HG03469 (cell line): Measurements from ENCODE around the gene ACP3.
"Not testable (repeated sequence)": the region's sequence is repeated elsewhere in the genome, so short reads cannot be mapped to it uniquely, and the experiment has no call there.

ENCODE experiments used
- ATAC-seq: cut with Tn5 transposase; IDR thresholded peaks from one replicate; pipeline ENCODE4 v1.9.1; 2021; ENCODE audit warnings: mild to moderate bottlenecking, moderate library complexity, moderate number of reproducible peaks; ENCODE audit not compliant: unreplicated experiment

The ACP3 gene, protein sequence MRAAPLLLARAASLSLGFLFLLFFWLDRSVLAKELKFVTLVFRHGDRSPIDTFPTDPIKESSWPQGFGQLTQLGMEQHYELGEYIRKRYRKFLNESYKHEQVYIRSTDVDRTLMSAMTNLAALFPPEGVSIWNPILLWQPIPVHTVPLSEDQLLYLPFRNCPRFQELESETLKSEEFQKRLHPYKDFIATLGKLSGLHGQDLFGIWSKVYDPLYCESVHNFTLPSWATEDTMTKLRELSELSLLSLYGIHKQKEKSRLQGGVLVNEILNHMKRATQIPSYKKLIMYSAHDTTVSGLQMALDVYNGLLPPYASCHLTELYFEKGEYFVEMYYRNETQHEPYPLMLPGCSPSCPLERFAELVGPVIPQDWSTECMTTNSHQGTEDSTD

DNA sequence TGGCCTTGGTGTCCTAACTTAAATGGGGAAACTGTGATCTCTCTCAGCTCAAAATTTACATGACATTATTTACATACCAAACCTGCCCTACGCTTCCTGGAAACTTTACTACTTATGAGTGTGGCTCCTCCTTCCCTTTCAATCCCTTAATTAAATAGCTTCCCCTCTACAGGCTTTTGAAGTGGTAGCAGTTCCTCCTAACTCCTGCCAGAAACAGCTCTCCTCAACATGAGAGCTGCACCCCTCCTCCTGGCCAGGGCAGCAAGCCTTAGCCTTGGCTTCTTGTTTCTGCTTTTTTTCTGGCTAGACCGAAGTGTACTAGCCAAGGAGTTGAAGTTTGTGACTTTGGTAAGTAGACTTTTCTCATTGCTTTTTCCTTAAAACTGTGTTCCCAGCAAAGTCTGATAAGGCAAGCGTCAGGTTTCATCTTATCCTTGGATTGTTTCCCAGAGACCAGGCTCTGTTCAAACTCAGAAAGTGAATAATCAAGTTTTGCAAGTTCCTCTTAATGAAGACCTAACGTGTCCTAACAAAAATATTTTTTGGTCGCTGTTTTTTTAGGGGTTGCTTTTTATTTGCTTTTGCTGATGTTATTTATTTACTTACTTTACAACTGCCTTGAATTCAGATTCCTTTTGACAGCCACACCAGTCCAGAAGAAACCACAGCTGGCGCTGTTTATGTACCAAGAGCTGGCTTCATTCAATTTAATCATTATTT is at the start of gene ACP3:
Gene ACP3, plus strand, starts transcription at position 179 of the 720 bp plus-strand sequence. Its CDS starts 50 bp downstream, at position 229.
- no peak for ATAC-seq

DNA sequence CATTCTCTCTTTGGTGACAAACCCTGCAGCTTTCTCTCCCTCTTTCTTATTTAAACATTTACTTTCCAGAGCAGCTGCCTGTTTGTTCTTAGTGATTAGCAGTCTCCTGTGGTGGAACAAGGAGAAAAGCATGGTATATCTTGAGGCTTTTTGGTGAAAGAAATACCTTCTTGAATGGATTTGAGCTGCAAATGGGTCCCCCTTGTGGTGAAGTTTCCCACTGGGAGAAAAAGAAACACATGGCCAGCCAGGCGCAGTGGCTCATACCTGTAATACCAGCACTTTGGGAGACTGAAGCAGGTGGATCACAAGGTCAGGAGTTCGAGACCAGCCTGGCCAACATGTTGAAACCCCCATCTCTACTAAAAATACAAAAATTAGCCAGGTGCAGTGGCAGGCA is 48.3 kb upstream of the ACP3 start:
- no peak for ATAC-seq

DNA sequence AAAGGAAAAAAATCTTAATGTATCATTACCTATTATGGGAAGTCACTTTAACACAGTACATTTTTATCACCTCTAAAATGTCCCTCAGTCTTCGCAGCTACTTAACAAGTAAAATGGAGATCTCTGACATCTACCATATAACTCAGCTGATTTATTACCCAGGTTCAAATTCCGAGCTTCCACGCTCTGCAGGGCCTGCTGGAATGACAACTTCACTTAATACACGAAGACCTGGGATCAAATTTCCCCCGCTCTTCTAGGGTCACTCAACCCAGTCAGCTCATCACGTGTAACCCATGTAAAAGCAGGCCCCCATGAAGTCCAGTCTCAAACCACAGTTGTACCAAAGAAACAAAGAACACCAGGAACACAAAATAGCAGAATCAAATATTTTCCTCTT is 44.2 kb upstream of the ACP3 start:
- ATAC-seq = no peak

DNA sequence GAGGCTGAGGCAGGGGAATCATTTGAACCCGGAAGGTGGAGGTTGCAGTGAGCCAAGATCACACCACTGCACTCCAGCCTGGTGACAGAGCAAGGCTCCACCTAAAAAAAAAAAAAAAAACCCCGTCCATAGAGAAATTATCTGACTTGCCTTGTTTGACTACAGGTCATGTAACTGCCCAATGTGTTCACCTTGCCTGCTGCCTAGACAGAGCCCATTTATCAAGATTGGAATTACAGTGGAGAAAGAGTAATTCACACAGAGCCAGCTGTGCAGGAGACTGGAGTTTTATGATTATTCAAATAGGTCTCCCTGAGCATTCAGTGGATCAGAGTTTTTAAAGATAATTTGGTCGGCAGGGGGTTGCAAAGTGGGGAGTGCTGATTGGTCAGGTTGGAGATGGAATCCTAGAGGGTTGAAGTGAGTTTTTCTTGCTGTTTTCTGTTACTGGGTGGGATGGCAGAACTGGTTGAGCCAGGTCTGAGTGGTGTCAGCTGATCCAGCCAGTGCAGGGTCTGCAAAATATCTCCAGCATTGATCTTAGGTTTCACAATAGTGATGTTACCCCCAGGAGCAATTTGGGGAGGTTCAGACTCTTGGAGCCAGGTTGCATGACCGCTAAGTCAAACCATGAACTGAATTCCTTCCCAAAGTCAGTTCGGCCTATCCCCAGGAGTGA is 40.8 kb upstream of the ACP3 start:
- ATAC-seq = no peak

DNA sequence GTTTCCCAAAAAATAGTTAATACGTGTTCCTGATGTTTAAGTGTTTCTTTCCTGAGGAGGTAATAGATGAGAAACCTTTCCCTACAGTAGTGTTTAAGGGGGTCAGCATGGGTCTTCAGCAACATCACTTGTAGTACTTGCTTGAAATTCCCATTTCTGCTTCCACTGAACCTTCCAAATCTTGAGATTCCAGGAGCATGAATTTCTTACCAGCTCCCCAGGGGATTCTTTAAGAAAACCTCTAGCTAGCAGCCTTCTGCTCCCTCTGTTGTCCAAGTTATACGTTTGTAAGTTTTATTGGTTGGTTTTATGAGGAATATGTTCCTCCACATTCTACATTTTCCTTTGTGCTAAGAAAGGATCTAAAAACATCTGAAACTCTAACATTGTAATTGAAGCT is 38.2 kb upstream of the ACP3 start:
- no peak for ATAC-seq

DNA sequence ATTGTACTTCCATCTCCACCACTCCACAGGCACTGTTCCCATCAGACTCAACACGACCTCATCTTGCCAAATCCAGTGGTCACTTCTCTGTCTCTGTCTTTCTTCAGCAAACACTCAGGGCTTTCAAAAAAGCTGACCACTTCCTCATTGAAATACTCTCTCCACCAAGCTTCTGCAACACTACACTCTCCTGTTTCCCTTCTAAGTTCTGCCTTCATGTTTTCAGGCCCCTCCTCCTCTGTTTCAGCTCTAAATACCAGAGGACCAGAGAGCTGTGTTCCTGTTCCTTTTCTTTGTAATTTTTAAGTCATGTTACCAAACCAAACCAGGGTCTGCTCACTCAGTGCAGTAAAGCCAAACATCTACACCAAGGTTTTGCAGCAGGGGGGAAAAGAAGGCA is 33.8 kb upstream of the ACP3 start:
- ATAC-seq = no peak

DNA sequence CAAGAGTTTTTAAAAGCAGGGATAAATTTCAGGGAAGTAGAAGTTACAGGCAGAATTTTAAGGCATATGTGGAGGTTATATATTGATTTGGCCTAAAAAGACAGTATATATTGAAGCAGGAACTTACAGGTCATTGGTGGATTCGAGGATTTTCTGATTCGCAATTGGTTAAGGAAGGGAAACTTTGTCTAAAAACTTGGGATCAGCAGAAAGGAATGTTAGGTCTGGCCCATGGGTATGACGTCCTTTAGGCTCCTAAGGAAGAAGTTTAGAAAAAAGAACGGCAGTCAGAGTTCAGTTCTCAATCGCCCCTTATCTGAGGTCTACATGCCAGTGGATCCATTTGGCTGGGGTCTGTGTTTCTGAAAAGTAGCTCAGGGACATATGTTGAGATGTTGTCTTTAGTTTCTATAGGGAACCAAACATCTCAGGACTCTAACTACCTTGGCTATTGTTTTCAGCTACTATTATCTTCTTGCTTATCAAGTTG is 33.2 kb upstream of the ACP3 start:
- no peak for ATAC-seq

DNA sequence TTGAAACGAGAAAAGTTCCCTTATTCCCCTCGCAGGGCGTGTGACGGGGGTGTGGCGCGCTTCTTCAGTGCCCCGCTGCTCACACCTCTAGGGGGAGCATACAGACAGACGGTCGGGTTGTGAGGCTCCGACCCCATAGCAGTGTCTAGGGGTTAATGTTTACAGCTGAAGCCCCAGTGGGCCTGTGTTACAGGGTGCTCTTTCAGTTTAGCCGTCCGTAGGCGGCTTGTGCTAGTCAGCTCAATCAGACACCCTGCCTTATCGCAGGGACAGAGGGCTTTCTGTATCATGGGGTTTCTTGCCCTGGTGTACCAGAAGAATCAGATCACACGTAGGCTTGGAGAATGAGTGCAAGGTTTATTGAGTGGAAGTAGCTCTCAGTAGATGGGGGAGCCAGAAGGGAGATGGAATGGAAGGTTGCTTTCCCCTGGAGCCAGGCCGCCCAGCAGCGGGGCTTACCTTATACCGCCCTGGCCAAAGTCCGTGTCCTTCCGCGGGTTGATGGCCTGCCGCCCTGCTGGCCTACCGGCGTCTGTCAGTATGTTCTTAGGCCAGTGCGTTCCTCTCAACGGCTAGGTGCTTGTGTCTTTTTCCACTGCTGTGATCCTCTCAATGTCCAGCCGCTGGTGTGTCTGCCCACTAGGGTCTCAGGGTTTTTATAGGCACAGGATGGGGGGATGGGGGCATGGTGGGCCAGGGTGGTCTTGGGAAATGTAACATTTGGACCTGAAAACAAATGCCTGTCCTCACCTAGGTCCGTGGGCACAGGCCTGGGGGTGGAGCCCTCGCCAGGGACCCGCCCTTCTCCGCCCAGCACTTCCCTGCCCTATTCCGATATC is 32.2 kb upstream of the ACP3 start:
- no peak for ATAC-seq

DNA sequence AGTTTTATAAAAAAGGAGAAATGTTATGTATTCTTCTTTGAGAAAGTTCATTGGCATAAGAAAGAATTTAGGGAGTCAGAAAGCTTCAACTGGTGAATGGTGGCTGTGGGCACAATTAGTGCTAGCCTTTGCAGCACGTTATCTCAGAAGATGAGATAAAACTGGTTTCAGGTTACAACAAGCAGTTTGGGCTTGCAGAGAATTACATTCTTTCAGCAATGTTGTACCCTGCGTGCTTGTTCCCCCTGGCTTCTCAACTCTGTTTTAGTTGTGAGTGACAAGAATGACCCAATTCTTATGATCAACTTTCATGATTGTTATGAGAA is 31.6 kb upstream of the ACP3 start:
- ATAC-seq = no peak

DNA sequence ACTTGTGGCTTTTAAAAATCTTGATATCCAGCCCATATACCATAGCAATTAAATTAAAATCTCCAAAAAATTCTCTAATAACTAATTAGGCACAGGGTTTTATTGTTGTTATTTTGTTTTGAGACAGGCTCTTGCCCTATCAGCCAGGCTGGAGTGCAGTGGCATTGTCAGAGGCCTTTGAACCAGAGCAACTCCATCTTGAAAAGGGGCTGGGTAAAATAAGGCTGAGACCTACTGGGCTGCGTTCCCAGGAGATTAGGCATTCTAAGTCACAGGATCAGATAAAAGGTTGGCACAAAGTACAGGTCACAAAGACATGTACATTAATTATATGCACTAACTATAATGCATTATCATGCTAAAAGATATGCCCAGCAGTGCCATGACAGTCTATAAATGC is 31.2 kb upstream of the ACP3 start:
- no peak for ATAC-seq

DNA sequence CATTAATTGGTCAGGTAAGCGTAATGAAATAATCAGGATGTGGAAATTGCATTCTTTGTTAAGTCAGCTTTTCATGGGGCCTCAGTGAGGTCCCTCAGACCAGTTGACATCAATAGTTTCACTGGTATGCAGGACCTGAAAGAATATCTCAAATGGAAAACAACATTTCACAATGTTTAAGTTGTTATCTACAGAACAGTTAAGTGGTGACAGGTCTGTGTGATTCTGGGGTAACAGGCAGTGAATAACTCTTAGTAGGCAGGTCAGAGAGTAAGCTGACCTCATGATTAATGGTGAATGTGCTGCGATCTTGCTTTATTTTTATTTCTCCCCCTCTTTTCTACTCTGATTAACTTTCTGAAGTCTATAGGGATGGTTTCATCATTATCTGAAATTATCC is 28.9 kb upstream of the ACP3 start:
- ATAC-seq = no peak

DNA sequence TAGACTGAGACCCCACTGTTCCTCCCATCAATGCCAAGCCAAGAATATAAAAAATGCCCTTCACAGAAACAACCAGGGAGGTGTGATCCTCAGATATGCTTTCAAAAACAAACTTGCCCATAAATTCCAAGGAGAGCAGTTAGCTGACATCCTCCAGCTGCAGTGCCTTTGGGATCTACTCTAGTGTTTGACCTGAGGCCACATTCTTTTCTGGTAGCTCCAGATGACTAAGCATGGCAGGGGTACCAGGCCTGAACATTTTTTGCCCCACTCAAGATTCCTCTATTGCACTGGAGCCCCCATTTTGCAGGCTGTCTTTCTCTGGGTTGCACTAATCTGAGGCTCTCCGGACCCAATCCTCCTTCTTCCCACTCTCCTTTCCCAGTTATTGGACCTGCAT is 27.9 kb upstream of the ACP3 start:
- no peak for ATAC-seq

DNA sequence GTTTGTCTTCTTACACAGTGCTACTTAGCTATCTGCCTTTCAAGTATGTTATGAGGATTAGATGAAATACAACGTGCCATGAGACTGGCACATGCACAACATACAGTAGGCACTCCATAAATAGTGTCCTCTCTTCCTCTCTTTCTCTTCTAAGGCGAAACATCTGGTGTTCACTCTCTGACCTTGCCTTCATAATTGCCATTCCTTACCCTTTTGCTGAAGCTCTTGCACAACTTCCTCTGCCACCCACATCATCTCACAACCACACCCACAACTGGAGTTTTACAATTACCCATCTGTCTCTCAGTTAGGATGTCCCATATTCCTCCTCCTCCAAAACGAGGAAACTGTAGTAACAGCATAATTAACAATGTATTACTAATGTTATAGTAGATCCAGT is 26.4 kb upstream of the ACP3 start:
- ATAC-seq = no peak

DNA sequence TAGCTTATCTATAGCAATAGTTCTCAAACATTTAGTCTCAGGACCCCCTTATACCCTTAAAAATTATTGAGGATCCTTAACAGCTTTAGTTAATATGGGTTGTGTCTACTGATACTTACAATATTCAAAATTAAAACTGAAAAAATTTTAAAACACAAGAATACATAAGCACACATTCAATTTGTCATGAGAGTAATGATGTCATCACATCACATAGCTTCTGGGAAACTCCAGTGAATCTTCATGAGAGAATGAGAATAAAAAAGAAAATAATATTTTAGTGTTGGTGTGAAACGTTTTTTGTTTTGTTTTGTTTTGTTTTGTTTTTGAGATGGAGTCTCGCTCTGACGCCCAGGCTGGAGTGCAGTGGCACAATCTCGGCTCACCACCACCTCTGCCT is 25.2 kb upstream of the ACP3 start:
- no peak for ATAC-seq

DNA sequence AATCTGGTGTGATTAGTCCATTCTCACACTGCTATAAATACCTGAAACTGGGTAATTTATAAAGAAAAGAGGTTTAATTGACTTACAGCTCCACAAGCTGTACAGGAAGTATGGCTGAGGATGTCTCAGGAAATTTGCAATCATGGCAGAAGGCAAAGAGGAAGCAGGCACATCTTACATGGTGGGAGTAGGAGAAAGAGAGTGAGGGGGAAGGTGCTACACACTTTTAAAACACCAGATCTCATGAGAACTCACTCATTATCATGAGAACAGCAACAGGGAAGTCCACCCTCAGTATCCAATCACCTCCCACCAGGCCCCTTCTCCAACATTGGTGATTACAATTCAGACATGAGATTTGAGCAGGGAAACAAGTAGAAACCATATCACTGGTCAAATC is 24.0 kb upstream of the ACP3 start:
- ATAC-seq = no peak

DNA sequence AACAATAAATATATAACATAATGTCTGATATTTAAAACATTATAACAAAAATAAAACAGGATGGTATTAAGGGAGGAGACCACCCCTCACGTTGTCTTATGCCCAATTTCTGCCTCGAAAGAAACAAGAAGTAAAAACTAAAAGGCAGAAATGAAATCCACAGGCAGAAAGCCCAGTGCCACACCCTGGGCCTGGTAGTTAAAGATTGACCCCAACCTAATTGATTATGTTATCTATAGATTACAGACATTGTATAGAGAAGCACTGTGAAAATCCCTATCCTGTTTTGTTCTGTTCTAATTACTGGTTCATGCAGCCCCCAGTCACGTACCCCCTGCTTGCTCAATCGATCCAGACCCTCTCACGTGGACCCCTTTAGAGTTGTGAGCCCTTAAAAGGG is 22.3 kb upstream of the ACP3 start:
- no peak for ATAC-seq

DNA sequence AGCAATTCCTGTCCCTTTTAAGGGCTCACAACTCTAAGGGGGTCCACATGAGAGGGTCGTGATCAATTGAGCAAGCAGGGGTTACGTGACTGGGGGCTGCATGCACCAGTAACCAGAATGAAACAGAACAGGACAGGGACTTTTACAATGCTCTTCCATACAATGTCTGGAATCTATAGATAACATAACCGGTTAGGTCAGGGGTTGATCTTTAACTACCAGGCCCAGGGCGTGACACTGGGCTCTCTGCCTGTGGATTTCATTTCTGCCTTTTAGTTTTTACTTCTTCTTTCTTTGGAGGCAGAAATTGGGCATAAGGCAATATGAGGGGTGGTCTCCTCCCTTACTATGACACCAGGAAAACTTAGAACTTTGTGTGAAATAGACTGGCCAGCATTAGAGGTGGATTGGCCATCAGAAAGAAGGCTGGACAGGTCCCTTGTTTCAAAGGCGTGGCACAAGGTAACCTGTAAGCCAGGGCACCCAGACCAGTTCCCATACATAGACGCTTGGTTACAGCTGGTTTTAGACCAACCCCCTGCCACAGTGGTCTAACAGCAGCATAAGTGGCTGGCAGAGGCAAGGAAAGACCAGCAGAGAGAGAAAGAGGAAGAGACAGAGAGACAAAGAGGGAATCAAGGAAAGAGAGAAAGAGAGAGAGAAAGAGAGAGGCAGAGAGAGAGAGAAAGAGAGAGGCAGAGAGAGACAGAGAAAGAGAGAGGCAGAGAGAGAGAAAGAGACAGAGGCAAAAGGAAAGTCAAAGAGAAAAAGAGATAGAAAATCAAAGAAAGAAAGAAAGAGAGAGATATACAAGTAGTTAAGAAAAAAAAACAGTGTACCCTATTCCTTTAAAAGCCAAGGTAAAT is 13.6 kb upstream of the ACP3 start:
- not testable (repeated sequence) for ATAC-seq

DNA sequence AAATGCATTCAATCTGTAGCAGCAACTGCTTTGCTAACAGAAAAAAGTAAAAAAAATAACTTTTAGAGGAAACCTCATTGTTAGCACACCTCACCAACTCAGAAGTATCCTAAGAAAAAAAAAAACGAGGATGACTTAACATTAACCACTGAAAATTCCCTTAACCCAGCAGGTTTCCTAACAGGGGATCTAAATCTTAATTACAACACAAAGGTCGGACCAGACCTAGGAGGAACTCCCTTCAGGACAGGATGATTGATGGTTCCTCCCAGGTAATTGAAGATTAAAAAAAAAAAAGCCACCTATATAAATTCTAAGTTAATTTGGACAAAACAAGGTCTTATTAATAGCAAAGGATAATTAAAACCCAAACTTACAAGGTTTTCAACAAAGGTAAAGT is 12.9 kb upstream of the ACP3 start:
- ATAC-seq = not testable (repeated sequence)

DNA sequence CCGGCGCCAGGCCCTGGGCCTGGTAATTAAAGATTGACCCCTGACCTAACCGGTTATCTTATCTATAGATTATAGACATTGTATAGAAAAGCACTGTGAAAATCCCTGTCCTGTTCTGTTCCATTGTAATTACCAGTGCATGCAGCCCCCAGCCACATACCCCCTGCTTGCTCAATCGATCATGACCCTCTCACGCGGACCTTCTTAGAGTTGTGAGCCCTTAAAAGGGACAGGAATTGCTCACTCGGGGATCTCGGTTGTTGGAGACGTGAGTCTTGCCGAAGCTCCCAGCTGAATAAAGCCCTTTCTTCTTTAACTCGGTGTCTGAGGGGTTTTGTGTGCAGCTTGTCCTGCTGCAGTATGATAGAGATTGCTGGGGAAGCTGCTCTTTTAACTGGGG is 7.2 kb upstream of the ACP3 start:
- not testable (repeated sequence) for ATAC-seq

DNA sequence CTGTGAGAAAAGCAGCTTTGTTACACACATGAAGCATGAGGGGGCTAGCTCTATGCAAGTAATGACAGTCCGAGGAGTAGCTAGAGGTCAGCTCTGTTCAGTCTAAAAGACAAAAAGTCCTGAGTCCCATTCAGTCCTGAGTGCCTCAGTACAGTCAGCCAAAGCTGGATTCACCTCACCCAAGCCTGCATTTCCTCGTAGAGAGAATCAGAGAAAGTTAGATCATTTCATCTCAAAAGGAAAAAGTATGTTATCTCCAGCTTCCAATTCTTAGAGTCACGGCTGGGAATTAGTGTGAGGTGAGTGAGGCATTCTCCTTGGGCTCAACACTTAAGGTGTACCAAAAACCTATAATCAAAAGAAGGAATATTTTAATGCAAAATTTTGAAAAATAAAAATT is 5.9 kb upstream of the ACP3 start:
- no peak for ATAC-seq
